NCI-H2171 (cell line): ENCODE data around the gene SRRD.
A peak's percentile ranks its signal among the peaks of the same experiment; 100 is the strongest.
"Not testable (repeated sequence)": the region's sequence is repeated elsewhere in the genome, so short reads cannot be mapped to it uniquely, and the experiment has no call there.

Experiments
- DNase-seq: peaks from one replicate; lab custom pipeline; 2025; lab: John Stamatoyannopoulos, UW

The SRRD gene, protein sequence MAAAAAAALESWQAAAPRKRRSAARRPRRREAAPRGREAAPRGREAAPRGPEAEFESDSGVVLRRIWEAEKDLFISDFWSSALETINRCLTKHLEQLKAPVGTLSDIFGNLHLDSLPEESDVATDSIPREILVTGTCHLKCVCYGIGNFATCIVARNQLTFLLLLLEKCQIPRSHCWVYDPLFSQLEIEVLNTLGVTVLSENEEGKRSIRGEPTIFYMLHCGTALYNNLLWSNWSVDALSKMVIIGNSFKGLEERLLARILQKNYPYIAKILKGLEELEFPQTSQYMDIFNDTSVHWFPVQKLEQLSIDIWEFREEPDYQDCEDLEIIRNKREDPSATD

DNA sequence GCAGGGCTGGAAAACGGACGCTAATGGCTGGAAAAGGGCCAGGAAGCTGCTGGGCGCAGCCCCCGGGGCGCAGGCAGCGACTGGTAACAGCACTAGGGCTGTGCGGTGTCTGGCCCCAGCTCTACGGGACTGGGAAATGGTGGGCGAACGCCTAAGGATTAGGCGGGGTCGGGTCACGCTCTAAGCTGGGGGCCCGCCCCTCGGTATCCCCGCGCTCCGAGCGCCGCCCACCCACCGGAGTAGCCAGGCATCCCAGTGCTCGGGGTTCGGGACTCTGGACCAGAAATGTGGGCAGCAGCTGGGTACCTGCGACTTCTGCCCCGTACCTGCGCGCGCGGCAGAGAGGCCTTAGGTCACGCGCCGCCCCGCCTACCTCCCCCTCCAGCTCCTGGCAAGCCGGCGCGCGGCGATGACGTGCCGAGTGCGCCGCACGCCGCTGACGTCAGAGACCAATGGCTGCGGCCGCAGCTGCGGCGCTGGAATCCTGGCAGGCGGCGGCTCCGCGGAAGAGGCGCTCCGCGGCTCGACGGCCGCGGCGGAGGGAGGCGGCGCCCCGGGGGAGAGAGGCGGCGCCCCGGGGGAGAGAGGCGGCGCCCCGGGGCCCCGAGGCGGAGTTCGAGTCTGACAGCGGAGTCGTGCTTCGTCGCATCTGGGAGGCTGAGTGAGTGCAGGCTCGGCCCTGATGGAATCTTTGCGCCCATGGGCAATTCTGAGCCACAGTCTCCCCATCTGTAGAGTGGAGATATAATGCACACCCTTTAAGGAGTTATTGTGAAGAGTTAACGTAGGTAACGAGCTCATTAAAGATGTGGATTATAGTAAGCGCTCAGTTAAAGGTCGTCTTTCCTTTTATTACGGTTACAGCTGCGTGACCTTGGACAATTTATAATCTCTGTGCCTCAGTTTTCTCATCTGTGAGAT lies at the start of gene SRRD, which contains the start of gene HPS4:
Gene SRRD (plus strand): TSS at position 439 of the 921 bp plus-strand sequence. CDS start 14 bp downstream, at position 453.
Gene HPS4 (minus strand): TSS at position 345 of the 921 bp plus-strand sequence. CDS start 2,021 bp downstream, outside the sequence.
- DNase-seq: peak; percentile 94

DNA sequence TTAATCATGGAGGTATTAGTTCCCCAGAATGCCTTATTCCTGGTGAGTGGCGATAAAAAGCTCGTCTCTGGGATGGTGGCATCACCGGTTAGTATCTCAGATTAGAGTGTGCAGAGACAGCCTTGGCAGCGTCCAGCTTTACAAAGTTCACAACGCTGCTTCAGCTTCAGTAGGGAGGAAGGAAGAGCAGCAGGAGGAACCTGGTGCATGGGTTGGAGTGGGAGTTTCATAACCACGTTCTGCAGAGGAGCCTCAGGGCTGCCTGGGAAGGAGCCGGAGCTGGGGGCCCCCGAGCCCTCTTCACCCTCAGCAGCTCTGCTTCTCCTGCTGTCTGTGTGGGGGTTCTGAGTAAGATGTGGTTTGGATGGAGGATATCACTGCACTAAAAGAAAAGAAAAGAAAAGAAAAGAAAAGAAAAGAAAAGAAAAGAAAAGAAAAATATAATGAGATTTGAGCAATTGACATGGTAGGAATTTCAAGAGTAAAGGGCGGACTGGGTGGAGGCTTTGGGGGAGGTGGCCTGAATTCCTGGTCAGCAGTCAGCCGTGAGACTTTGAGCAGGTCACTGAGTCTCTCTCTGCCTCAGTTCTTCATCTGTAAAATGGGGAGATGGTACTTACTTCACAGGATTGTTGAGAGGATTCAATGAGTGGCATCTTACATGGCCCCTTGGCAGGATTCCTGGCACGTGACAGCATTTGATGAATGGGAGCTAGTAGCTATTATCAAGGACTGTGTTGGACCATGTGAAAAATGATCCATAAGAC lies 48.2 kb upstream of the SRRD start:
- DNase-seq: no peak

DNA sequence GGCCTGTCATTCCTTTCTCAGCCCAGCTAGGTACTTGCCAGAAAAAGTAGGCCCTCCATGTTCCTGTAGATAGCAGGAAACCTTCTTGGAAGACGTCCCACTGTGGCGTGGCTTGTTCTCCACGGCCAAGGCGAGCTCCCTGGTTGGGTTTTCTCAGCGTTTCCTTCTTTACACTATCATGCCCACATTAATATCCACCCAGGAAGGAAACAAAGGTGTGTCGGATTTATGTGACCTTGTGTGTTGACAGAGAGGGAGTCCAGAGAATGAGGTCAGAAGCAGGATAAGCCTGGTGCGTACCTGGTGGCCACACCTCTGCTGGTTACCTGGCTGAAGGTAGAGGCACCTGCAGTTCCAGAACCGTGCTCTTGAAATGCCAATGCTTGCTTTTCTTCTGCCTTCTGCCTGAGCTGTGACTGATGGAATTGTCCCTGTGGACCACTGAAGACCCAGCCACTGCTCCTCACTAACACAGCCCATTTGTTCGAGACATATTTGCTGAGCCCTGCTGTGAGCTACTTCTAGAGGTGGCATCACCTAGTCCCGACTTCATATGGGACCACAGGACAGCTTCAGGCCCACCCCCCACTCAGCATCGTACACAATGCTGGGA lies 46.7 kb upstream of the SRRD start:
- DNase-seq: no peak

DNA sequence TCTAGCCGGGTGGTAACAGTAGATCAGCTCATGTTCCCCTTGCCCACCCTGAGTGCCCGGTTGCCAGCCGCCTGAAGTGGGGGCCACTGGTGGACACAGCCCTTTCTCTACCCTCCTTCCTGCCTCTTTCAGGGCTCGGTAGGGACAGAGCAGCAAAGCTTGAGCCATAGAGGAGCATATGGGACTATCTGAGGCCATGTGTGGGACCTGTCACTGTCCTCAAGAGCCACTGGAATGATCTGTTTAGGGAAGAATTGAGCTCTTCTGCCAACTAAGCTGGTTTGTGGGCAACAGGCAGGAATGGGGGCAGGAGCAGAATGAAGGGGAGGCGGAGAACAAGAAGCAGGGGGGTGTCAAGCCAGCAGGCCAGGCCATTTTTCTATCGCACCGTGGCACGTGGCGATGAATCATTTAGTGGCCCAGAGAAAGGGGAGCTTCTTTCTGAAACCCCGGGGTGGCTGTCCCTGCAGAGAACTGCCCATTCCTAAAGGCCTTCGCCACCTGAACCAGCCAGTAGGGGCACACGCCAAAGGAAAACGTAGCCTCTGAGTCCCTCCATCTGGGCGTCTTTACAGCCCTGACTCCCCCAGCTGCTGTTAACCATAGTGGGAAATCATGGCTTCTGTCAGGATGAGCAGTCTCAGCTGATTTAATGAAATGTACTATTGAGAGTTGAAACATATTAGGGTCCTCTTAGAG lies 45.8 kb upstream of the SRRD start:
- DNase-seq: no peak

DNA sequence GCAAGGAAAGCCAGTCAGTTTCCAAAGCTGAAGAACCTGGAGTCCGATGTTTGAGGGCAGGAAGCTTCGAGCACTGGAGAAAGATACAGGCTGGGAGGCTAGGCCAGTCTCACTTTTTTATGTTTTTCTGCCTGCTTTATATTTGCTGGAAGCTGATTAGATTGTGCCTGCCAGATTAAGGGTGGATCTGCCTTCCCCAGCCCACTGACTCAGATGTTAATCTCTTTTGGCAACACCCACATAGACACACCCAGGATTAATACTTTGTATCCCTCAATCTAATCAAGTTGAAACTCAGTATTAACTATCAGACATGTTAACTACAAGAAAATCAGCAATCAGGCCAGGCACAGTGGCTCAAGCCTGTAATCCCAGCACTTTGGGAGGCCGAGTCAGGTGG lies 44.9 kb upstream of the SRRD start:
- not testable (repeated sequence) for DNase-seq

DNA sequence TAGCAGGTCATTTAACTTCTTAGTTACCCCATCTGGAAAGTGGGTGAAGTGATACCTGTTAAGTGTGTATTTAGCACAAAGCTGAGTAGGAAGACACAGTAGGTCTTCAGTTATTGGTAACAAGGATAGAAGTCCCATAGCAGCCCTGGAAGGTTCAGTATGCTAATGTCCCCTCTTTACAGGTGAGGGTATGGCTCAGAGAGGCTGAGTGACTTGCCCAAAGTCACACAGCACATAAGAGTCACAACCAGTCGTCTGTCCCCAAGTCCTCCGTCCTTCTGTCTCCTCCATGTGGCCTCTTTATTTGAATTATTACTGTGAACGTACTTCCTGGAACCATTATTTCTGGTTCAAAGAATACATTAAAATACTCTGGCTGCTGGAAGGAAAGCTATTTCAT lies 44.1 kb upstream of the SRRD start:
- DNase-seq: no peak

DNA sequence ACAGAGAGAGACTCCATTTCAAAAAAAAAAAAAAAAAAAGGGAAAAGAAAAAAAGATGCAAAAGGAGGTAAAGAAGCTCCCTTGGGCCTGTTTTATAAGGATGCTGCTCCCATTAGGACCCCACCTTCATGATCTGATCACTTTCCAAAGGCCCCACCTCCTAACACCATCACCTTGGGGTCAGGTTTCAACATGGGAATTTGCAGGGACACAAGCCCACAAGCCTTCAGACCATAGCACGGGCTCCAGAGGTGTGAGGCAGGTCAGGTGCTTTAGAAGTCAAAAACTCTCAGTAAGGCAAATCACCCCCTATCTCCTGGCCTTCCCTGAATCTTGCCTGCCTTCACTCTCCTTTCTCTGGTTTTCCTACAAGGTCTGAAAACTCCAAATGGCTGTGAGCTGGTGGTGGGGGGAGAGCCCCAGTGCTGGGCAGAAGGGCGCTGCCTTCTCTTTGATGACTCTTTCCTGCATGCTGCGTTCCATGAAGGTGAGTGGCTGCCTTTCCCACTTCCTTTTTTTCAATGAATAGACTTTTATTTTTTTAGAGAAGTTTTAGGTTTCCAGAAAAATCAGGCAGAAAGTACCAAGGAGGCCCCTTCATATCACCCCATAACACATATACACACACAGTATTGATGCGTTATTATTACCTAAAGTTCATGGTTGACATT lies 41.5 kb upstream of the SRRD start:
- DNase-seq: no peak

DNA sequence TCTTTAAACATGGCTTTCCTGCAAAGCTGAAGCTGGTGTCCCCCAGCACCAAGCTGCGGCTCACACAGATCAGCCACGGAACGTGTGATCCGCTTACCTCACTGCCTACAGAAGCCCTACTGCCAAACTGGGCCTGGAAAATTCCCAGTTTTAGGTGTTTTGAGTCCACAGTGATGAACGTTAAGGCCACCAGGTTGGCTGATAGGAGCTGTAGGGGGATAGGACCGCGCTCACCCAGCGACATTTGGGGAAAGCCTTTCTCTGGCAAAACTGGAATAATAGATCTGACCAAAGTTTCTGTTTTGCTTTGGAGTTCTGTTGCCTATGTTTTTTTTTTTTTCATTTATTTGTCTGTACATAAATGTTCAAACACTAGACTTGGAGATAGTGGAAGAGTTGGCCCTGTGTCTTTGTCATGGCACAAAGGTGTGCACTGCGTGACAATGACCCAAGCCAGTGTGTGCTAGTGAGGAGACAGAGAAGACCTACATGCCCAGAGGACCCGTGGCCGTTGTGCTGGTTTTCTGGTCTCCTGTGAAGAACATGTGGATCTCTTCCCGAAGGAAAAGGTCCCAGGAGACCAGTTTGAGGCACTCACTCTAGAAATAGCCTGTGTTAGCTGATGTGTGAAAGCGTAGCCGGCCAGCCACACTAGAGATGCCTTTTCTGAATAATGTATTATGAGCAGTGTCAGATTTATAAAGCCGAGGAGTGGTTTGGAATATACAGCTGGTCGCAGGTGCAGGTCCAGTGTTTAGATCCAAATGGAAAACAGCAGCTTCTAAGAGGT lies 39.6 kb upstream of the SRRD start:
- DNase-seq: peak; percentile 48

DNA sequence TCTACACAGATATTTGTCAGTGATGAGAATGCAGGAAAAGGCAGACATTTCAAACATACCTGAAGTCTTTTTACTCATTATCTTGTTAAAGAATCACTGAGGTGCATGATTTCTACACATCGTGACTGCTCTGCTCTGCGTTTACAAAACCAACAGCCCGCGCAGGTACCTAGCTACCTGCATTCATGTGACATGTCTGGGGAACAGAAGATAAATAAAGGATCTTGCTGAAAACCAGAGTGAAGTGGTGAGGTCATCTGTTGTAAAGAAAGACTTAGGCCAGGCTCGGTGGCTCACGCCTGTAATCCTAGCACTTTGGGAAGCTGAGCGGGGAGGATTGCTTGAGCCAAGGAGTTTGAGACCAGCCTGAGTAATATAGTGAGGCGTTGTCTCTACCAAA lies 38.9 kb upstream of the SRRD start:
- no peak for DNase-seq

DNA sequence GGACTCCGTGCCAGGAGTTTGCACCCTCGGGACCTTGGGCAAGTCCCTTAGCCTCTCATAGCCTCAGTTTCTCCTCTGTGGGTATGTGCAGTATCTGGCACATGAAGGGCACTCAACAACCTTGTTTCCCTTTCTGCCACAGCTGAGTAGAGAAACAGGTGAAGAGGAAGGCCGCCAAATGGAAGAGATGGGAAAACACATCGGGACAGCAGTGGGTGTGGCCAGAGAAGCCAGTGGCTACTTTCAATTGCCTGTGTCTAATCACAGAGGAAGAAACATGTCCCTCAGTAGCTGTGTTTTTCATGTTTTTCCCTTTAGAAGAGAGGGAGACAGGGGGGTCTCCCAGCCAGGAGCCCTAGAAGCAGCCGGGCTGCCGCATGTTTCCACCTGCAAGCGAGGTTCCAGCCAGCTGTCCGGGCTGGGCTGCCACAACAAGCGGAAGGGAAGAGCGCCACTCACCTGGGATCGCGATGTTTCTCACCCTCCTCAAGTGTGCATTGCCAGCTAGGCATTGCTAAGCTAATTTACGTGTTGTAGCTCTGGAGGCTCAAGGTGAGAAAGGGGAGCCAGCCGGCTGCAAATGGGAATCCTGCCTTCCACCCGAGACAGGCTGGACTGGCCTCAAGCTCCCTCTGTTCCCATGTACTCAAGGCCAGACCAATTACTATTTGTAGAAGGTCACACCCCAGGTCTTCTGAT lies 38.0 kb upstream of the SRRD start:
- no peak for DNase-seq

DNA sequence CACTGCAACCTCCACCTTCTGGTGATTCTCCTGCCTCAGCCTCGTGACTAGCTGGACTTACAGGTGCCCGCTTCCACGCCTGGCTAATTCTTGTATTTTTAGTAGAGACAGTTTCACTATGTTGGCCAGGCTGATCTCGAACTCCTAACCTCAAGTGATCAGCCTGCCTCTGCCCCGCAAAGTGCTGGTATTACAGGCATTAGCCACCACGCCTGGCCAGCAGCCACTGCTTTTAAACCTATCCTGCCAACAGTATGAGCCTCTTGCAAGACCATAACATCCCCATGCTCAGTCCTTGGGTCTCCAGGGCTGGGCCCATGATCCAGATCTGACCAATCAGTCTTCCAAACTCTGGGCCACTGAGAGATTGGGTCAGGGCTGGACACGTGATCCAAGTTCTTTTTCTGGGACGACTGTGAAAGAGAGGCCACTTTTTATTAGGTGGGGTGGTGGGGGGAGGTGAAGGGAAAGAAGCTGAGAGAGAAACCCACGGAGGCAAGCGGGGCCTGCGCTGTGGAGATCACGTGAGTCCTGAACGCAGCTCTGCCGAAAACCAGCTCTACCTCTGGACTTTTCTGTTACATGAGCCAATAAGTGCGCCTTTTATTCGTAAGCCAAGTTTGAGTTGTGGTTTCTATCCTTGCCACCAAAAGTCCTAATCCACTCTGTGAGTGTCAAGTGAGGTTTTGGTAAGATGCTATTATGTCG lies 36.7 kb upstream of the SRRD start:
- no peak for DNase-seq

DNA sequence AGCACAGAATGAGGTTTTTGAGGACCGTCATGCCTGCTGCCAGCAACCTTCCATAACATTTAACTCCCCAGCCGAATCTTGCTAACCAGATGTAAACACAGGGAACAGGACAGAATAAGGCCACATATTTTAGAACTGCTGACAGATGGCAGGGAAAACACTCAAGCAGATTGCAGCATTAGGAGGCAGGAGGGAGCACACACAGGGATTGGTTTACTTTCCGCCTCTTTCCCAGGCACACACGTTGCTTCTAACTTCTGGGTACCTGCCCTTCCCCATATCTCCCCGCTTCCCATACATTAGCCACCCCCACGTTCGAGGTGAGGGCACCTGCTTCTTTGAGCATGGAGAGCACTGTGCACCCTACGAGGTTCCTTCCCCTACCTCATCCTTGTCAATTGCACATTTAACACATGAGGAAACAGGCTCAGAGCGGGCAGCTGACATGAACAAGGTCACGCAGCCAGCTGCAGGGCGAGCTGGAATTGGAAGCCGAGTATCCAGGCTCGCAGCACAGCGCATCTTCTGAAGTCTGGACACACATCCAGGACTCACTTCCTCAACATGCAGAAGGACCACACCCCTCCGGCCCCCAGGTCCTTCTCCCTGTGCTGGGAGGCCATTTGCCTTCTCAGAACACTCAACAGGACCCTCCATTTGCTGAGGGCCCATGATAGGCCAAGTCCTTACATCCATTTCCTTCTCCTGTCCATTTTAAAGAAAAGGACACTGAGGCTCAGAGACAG lies 35.9 kb upstream of the SRRD start:
- peak; percentile 70 for DNase-seq

DNA sequence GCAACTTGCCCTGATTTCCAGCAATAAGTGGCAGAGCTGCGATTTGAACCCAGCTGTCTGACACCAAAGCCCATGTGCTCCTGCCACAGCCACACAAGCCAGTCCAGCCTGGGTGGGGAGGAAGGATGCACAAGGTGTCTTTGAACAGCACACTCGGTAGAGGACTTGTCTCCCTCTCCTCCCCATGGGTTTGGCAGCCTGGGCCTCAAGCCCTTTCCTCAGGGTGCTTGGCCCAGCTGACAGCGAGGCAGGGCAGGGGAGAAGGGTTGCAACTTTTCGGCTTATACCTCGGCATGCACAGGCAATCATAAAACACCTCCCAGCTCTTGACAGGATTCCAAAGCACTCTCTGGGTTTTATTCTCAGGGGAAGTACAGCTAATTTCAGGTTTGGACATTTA lies 35.3 kb upstream of the SRRD start:
- no peak for DNase-seq

DNA sequence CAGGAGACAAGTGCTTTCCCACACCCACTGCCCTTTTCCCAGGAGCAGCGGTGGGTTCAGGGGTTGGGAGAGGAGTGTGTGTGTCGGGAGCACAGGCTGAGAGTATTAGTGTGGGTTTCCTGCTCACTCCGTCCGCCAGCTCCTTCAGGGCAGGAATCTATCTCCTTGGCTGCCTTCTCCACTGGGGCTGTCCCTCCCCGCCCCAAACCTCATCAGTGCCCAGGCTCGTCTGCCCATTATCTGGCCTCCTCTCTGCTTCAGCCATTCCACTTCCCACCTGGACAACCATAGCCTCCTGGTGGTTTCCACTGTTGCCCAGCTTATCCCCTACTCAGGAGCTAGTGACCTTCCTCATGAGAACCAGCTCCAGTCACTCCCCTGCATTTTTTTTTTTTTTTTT lies 34.7 kb upstream of the SRRD start:
- DNase-seq: no peak

DNA sequence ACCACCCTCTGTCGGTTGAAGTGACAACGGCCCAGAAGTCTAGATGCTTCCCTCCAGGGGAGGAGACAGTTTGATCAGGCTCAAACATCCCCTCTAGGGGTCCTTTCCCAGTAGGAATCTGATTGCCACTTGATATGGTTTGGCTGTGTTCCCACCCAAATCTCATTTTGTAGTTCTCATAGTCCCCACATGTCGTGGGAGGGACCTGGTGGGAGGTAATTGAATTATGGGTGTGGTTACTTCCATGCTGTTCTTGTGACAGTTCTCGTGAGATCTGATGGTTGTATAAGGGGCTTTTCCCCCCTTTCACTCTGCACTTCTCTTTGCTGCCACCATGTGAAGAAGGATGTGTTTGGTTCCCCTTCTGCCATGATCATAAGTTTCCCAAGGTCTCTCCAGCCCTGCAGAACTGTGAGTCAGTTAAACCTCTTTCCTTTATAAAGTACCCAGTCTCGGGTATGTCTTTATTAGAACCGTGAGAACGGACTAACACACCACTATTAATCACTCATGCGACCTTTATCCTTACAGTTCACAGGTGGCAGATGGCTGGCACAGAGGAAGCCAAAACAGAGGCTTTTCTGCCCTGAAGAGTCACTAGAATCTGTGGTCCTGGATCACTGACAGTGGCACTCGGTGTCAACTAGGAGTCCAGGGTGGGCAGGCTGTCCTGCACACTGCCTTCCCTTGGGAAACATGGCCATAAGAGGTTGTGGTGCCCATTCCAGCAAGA lies 33.1 kb upstream of the SRRD start:
- DNase-seq: peak; percentile 69

DNA sequence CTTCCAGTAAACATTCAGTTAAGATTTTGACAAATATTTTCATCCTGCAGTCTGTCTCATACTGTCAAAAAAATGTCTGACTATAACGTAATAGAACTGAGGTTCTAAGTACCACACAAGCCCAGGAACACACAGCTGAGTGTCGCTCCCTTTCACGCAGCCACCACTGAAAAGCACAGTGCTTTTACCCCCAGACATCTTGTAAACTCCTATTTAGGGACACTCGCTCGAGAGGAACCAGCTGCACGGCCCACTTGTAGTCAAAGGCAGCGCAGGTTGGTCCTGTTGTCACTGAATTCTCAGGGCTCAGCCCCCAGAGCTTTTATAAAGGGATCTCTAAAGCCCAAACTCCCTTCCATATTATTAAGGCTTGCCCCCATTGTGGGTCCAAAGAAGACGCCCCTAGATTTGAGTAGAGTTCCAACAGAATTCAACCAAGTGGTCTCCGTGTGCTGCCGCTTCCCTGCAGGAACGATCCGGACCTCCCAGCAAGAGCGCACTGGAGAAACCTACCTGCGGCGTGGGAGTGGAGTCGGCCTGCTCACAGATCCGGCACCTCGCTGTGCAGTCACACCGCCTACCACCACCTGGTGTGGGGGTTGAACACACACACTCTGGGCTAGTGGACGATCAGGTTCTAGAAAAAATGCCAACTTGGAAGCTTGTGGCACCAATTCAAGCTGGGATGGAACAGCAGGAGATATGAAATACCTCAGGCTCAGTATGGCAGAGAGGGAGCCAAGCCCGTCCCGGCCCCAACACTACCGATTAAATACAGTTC lies 31.3 kb upstream of the SRRD start:
- DNase-seq: no peak
